ENCODE results near the gene RUFY4. TPM values are rescaled to one million over a fixed set of nuclear protein-coding genes. Genes with fewer than 3 reads are reported as not detected.

The RUFY4 gene
- total and polyA plus RNA-seq, 2 experiments from 2014 or later, result 0.27 TPM; not detected in 1

DNA sequence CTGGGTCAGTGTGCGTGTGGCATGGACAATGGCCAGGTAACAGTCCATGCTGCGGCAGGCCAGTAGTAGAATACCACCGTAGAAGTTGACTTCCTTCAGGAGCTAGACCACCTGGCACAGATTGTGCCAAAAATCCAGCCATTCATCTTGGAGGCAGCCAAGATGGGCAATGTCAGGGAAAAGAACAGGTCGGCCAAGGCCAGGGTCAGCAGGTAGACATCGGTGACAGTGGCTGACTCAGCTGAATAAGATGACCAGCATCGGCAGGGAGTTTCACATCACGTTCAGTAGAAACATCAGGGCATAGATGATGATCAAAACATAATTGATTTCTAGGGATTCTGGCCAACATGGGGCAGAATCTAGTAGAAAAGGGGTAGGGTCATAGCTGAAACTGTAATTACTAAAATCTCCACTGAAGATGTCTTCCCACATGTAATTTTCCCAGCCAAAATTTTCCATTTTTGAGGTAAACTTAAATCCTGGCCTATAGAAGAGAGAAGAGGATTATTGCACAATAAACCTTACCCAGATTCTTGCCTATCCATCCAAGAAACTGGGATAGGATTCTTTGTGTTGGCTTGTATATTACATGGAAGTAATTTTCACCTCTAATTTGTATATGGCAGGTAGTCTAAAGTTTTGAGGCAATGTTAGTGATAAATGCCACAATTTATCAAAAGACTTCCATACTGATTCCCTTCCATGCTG lies 7.9 kb upstream of the RUFY4 start:
- TF ChIP-seq CREB1 (CRISPR knock-in tag; IDR thresholded peaks at IDR 0.05; ENCODE audit: low read depth) (no peak), JUNB (IDR thresholded peaks at IDR 0.05; ENCODE audit: unreplicated experiment) (no peak), STAT1 (IDR thresholded peaks at IDR 0.05; ENCODE audit: unreplicated experiment) (no peak), NANOG (IDR thresholded peaks at IDR 0.05; ENCODE audit: borderline replicate concordance) (no peak), POLR2AphosphoS5 (IDR thresholded peaks at IDR 0.05; ENCODE audit: low read depth) (no peak), ZNF331 (CRISPR knock-in tag; IDR thresholded peaks at IDR 0.05; ENCODE audit: low read depth) (no peak), ZNF114 (CRISPR knock-in tag; IDR thresholded peaks at IDR 0.05) (no peak)
- TF ChIP-seq, protein P1, sequence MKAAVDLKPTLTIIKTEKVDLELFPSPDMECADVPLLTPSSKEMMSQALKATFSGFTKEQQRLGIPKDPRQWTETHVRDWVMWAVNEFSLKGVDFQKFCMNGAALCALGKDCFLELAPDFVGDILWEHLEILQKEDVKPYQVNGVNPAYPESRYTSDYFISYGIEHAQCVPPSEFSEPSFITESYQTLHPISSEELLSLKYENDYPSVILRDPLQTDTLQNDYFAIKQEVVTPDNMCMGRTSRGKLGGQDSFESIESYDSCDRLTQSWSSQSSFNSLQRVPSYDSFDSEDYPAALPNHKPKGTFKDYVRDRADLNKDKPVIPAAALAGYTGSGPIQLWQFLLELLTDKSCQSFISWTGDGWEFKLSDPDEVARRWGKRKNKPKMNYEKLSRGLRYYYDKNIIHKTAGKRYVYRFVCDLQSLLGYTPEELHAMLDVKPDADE (IDR thresholded peaks at IDR 0.05), result no peak
- TF ChIP-seq, protein P2, sequence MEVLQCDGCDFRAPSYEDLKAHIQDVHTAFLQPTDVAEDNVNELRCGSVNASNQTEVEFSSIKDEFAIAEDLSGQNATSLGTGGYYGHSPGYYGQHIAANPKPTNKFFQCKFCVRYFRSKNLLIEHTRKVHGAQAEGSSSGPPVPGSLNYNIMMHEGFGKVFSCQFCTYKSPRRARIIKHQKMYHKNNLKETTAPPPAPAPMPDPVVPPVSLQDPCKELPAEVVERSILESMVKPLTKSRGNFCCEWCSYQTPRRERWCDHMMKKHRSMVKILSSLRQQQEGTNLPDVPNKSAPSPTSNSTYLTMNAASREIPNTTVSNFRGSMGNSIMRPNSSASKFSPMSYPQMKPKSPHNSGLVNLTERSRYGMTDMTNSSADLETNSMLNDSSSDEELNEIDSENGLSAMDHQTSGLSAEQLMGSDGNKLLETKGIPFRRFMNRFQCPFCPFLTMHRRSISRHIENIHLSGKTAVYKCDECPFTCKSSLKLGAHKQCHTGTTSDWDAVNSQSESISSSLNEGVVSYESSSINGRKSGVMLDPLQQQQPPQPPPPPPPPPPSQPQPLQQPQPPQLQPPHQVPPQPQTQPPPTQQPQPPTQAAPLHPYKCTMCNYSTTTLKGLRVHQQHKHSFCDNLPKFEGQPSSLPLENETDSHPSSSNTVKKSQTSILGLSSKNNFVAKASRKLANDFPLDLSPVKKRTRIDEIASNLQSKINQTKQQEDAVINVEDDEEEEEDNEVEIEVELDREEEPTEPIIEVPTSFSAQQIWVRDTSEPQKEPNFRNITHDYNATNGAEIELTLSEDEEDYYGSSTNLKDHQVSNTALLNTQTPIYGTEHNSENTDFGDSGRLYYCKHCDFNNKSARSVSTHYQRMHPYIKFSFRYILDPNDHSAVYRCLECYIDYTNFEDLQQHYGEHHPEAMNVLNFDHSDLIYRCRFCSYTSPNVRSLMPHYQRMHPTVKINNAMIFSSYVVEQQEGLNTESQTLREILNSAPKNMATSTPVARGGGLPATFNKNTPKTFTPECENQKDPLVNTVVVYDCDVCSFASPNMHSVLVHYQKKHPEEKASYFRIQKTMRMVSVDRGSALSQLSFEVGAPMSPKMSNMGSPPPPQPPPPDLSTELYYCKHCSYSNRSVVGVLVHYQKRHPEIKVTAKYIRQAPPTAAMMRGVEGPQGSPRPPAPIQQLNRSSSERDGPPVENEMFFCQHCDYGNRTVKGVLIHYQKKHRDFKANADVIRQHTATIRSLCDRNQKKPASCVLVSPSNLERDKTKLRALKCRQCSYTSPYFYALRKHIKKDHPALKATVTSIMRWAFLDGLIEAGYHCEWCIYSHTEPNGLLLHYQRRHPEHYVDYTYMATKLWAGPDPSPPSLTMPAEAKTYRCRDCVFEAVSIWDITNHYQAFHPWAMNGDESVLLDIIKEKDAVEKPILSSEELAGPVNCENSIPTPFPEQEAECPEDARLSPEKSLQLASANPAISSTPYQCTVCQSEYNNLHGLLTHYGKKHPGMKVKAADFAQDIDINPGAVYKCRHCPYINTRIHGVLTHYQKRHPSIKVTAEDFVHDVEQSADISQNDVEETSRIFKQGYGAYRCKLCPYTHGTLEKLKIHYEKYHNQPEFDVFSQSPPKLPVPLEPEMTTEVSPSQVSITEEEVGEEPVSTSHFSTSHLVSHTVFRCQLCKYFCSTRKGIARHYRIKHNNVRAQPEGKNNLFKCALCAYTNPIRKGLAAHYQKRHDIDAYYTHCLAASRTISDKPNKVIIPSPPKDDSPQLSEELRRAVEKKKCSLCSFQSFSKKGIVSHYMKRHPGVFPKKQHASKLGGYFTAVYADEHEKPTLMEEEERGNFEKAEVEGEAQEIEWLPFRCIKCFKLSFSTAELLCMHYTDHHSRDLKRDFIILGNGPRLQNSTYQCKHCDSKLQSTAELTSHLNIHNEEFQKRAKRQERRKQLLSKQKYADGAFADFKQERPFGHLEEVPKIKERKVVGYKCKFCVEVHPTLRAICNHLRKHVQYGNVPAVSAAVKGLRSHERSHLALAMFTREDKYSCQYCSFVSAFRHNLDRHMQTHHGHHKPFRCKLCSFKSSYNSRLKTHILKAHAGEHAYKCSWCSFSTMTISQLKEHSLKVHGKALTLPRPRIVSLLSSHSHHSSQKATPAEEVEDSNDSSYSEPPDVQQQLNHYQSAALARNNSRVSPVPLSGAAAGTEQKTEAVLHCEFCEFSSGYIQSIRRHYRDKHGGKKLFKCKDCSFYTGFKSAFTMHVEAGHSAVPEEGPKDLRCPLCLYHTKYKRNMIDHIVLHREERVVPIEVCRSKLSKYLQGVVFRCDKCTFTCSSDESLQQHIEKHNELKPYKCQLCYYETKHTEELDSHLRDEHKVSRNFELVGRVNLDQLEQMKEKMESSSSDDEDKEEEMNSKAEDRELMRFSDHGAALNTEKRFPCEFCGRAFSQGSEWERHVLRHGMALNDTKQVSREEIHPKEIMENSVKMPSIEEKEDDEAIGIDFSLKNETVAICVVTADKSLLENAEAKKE (CRISPR knock-in tag; IDR thresholded peaks at IDR 0.05), result no peak
- TF ChIP-seq, protein P3, sequence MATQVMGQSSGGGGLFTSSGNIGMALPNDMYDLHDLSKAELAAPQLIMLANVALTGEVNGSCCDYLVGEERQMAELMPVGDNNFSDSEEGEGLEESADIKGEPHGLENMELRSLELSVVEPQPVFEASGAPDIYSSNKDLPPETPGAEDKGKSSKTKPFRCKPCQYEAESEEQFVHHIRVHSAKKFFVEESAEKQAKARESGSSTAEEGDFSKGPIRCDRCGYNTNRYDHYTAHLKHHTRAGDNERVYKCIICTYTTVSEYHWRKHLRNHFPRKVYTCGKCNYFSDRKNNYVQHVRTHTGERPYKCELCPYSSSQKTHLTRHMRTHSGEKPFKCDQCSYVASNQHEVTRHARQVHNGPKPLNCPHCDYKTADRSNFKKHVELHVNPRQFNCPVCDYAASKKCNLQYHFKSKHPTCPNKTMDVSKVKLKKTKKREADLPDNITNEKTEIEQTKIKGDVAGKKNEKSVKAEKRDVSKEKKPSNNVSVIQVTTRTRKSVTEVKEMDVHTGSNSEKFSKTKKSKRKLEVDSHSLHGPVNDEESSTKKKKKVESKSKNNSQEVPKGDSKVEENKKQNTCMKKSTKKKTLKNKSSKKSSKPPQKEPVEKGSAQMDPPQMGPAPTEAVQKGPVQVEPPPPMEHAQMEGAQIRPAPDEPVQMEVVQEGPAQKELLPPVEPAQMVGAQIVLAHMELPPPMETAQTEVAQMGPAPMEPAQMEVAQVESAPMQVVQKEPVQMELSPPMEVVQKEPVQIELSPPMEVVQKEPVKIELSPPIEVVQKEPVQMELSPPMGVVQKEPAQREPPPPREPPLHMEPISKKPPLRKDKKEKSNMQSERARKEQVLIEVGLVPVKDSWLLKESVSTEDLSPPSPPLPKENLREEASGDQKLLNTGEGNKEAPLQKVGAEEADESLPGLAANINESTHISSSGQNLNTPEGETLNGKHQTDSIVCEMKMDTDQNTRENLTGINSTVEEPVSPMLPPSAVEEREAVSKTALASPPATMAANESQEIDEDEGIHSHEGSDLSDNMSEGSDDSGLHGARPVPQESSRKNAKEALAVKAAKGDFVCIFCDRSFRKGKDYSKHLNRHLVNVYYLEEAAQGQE (IDR thresholded peaks at IDR 0.05; ENCODE audit: unreplicated experiment), result no peak
- H3K27ac ChIP-seq (ENCODE audit: low read depth), result no peak overlapping the region
- no peaks in the 10 kb centered on the region for H3K36me3 ChIP-seq (ENCODE audit: insufficient read depth)
- H3K27me3 ChIP-seq (ENCODE audit: insufficient read depth), result no peaks in the 10 kb centered on the region
- no peak overlapping the region for H3K27ac Mint-ChIP-seq
- no peak for DNase-seq (ENCODE audit: low spot score)
- H3F3A ChIP-seq (replicated peaks; ENCODE audit: low read depth), result no peaks in the 10 kb centered on the region
- no peak overlapping the region for H3K4me3 Mint-ChIP-seq
- no peak overlapping the region for H2AFZ ChIP-seq
- no peaks in the 10 kb centered on the region for H4K20me1 ChIP-seq (replicated peaks; ENCODE audit: insufficient read depth)
- H3K36me3 Mint-ChIP-seq (ENCODE audit: low read depth), result no peaks in the 10 kb centered on the region
- no peak for ATAC-seq
- H3K4me1 Mint-ChIP-seq, result peaks cover 6% of the 10 kb centered on the region; the same call in 2 of the 3 replicates
- no peaks in the 10 kb centered on the region for H3K9me3 Mint-ChIP-seq
- no peak overlapping the region for H3K4me2 ChIP-seq
- H3K79me2 ChIP-seq (replicated peaks; ENCODE audit: insufficient read depth), result no peaks in the 10 kb centered on the region
- no peaks in the 10 kb centered on the region for H3K4me1 ChIP-seq (ENCODE audit: insufficient read depth)
- no peaks in the 10 kb centered on the region for H3K27me3 Mint-ChIP-seq (ENCODE audit: insufficient read depth, low read depth, poor library complexity)
- H3K9me2 ChIP-seq (ENCODE audit: insufficient read depth), result no peaks in the 10 kb centered on the region
- no peak overlapping the region for H3K4me3 ChIP-seq

Data from GM23338 (cell line).